ENCODE measurements around the gene DYRK4.
"Not testable (repeated sequence)": the region's sequence is repeated elsewhere in the genome, so short reads cannot be mapped to it uniquely, and the experiment has no call there.

Gene DYRK4, protein sequence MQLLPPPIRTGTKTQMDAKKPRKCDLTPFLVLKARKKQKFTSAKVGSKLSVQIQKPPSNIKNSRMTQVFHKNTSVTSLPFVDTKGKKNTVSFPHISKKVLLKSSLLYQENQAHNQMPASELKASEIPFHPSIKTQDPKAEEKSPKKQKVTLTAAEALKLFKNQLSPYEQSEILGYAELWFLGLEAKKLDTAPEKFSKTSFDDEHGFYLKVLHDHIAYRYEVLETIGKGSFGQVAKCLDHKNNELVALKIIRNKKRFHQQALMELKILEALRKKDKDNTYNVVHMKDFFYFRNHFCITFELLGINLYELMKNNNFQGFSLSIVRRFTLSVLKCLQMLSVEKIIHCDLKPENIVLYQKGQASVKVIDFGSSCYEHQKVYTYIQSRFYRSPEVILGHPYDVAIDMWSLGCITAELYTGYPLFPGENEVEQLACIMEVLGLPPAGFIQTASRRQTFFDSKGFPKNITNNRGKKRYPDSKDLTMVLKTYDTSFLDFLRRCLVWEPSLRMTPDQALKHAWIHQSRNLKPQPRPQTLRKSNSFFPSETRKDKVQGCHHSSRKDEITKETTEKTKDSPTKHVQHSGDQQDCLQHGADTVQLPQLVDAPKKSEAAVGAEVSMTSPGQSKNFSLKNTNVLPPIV

DNA sequence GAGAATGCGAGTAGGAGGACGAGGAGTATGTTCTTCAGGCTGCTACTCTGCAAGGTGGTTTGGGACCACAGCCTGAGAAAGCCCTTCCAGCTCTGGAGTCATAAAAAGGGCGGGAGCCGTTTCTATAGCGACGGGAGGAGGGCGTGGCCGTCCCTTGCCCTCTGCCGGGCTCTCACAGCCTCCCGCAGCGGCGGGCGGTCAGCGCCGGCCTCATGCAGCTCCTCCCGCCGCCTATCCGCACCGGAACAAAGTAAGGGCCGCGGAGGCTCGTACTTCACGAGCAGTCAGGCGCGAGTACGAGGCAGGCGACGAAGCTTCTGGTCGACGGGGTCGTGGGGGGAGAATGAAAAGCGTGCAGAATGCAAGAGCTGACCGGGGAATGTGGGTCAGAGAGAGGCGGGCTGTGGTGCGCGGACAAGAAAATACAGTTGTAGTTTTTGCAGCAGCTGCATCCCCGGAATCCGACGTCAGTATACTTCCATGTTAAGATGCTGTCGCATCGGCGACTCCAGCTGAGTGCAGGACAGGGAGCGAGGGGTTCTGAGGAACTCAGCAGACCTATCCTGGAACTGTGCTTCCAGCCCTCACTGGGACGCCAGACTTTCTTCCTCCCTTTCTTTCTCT, at the start of gene DYRK4:
Gene DYRK4, plus strand, starts transcription at position 175 of the 624 bp plus-strand sequence. Its CDS starts 38 bp downstream, at position 213.
- DNase-seq (ENCODE audit: low read depth in 2 of 2), result no peak

- DNase-seq (ENCODE audit: low read depth in 2 of 2), result no peak
These were observed 43.8 kb upstream of the DYRK4 start for GRCh38 chr12:4518106-4518728.

DNA sequence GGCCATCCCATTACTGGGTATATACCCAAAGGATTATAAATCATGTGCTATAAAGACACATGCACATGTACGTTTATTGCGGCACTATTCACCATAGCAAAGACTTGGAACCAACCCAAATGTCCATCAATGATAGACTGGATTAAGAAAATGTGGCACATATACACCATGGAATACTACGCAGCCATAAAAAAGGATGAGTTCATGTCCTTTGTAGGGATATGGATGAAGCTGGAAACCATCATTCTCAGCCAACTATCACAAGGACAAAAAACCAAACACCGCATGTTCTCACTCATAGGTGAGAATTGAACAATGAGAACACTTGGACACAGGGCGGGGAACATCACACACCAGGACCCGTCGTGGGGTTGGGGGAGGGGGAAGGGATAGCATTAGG, 38.6 kb upstream of the DYRK4 start:
- not testable (repeated sequence) for DNase-seq (ENCODE audit: low read depth in 2 of 2)

DNA sequence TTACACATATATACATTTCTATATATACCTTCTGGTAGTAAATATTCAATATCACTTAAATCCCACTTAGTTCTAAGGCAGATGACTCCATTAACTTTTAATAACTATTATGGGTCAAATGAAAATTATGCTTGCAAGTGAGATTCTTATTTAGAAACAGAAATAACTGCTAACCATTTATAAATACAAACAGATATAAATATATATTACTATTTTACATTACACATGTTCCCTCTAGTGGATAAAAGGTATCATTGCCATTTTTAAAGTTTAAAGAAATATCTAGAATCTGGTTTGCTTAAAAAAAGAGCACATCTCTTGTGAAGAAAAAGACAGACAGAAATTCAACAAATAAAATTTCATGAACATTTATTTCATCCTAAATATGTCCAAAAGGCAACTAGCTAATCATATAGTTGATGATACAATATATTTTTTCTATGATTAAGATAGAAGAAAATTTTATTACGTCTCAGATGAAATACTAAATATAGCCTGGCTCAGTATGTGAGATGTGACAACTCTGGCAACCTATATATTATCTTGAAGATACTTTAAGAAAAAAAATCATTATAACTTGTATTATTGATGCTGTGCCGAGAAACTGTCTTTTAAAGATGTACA, 35.0 kb upstream of the DYRK4 start:
- DNase-seq (ENCODE audit: low read depth in 2 of 2), result no peak

- DNase-seq (ENCODE audit: low read depth in 2 of 2), result no peak
These were observed 31.8 kb upstream of the DYRK4 start for GRCh38 chr12:4530160-4530559.

- DNase-seq (ENCODE audit: low read depth in 2 of 2), result no peak
These were observed 30.9 kb upstream of the DYRK4 start for GRCh38 chr12:4530982-4531586.

GRCh38 chr12:4535092-4535491, 26.9 kb upstream of the DYRK4 start:
- no peak for DNase-seq (ENCODE audit: low read depth in 2 of 2)

GRCh38 chr12:4535871-4536270, 26.1 kb upstream of the DYRK4 start:
- DNase-seq (ENCODE audit: low read depth in 2 of 2), result no peak

DNA sequence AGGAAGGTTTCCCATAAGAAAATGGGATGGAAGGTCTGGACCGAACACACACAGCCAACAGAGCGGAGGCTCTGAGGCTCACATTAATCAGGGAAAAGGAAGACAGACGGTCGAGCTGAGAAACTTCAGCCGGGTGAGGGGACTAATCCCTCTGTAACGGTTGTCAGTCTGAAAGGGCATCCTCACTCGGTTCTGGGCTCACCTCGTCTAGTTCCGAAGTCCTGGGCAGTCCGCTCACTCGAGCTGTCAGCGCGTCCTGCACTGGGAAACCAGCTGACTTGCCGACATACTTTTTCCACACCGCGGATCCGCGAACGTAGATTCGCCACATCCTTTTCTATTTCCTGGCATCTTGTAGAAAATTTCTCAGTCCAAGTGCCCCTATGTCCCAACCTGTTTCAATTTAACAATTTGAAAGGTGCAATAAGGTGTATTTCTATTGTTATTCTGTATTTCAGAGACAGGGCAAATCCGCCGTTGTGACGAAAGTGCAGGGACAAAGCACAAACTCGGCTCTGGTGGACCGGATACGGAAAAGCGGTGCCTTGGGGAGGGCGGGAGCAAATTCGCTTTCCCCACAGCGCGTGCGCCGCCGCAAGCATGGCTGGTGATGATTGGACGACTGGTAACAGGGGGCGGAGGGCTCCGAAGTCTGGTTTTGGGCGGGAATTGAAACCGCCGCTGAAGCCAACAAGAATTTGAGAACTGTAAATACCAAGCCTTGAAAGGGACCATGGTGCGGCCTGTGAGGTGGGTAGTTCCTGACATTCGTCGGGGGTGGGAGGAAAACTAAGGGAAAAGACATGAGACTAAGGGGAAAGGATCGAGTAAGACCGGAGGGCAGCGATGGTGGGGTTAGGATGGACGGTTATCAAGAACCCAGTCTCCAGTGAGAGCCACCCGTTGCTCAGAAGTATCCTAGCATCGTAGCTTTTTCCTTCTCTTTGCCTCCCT, 23.5 kb upstream of the DYRK4 start, which contains the start of gene RAD51AP1:
Gene RAD51AP1, plus strand, starts transcription at position 684 of the 954 bp plus-strand sequence. Its CDS starts 50 bp downstream, at position 734.
- DNase-seq (ENCODE audit: low read depth in 2 of 2), result peak; percentile 90

GRCh38 chr12:4539167-4539870, 22.7 kb upstream of the DYRK4 start:
- DNase-seq (ENCODE audit: low read depth in 2 of 2), result no peak

DNA sequence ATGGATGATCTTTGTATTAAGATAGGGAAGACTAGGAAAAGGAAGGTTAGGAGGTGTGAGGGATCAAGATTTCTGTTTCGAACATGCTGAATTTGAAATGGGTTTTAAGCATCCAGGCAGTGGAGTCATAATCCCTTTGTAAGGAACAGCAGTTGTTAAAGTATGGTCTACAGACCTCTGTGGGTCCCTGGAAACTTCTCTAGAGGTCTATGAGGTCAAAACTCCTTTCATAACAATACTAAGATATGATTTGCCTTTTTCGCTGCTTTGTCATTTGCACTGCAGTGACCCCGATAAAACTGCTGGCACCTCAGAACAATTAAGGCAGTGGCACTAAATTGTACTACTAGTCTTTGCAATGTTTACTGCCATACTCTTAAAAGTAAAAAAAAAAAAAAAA, 21.8 kb upstream of the DYRK4 start:
- DNase-seq (ENCODE audit: low read depth in 2 of 2), result no peak

GRCh38 chr12:4540638-4541037, 21.4 kb upstream of the DYRK4 start:
- no peak for DNase-seq (ENCODE audit: low read depth in 2 of 2)

DNA sequence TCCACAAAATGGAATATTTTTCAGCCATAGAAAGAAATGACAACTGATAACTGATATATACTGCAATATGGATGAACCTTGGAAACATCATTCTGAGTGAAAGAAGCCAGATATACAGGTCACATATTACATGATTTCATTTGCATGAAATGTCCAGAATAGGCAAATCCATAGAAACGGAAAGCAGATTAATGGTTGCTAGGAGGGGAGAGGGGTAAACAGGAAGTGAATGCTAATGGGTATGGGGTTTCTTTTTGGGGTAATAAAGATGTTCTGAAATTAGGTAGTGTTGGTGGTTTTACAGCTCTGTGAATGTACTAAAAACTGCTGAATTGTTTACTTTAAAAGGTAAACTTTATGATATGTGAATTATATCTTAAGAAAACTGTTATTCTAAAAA, 16.8 kb upstream of the DYRK4 start:
- no peak for DNase-seq (ENCODE audit: low read depth in 2 of 2)

- no peak for DNase-seq (ENCODE audit: low read depth in 2 of 2)
These were observed 9.8 kb upstream of the DYRK4 start for GRCh38 chr12:4552191-4552590.

DNA sequence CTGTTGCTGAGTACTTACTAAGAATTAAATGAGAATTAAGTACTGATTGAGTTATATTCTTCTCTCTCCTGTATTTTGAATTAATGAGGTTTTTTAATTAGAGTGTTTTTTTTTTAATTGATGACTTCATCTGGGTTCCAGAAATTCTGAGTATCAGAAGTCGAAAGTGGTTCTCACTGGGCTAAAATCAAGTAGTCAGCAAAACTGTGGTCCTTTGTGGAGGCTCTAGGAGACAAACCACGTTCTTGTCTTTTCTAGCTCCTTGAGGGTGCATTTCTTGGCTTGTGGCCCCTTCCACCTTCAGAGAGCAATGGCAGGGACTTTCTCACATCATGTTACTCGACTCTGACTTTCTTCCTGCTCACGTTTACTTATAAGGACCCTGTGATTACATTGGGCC, 8.1 kb upstream of the DYRK4 start:
- no peak for DNase-seq (ENCODE audit: low read depth in 2 of 2)

DNA sequence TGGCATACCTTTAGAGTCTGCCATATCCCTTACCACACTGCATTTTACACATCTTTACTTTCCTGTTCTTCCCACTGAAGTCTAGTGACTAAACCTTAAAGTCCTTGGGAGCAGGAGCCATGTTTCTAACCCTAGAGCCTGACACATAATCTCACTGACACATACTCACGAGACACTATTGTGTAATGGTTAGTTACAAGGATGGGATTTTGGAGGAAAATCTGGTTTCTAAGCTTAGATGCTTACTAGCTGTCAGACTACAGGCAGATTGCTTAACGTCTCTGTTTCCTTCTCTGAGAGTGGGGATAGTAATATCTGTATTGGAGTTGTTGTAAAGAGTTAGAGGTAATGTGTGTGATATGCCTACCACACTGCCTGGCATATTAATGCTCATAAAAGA, 6.2 kb upstream of the DYRK4 start:
- no peak for DNase-seq (ENCODE audit: low read depth in 2 of 2)

GRCh38 chr12:4556735-4557530, 5.1 kb upstream of the DYRK4 start:
- DNase-seq (ENCODE audit: low read depth in 2 of 2), result no peak

DNA sequence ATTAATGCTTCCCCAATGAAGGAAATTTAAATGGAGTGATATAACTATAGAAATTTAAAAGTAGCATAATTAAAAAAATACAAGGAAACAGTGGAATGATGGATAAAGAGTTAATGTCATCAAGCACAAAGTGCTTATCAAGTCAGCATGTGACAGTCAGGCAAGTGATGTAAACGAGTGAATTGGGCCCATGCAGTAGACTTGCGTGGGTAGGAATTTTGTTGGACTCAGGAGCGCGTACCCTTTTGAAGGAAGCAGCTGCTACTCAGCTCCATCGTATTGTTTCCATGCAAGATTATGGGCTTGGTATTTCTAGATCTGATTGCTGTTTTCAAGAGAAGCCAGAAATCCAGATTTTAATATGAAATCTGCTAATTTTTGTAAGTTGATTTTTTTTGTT, 4.4 kb upstream of the DYRK4 start:
- no peak for DNase-seq (ENCODE audit: low read depth in 2 of 2)

GRCh38 chr12:4558171-4558570, 3.8 kb upstream of the DYRK4 start:
- DNase-seq (ENCODE audit: low read depth in 2 of 2), result no peak

Measured in stimulated activated CD4-positive, alpha-beta T cell treated with anti-CD3 and anti-CD28 coated beads, Interleukin-12 subunit alpha, Interleukin-12 subunit beta, amount 100 ng/mL, for 24 hours (primary cell).